H1 (cell line): ENCODE measurements around the gene FGF11. TPM values are rescaled to one million over a fixed set of nuclear protein-coding genes. Genes with fewer than 3 reads are reported as not detected.

Source experiments
- polyA plus RNA-seq, 7 experiments: library from polyadenylated mRNA; depleted of rRNA in 3 of 7; stranded (reverse) in 5 of 7; unstranded in 2 of 7; fragments of >200 nt in 5 of 7; fragments of 200-250 nt in 2 of 7; gene quantifications; 1 replicate in 5 of 7; 2 replicates in 1 of 7; 4 replicates in 1 of 7; pipeline versions ENCODE4 v1.2.1 to v1.2.3, GENCODE V29; 2011 to 2013; ENCODE audit warnings: missing spikeins in 2 of 7, mixed read lengths in 2 of 7
- total RNA-seq: library from RNA; stranded (reverse); fragmentation: NEBNext Ultra II Directional; extraction: Animal tissue kit (Norgen Biotek cat#: 25700); gene quantifications from 2 replicates; pipeline ENCODE4 v1.2.1, GENCODE V29; 2021

FGF11 gene
- total and polyA plus RNA-seq, 2 of the 8 experiments (the other 6 are each of a cell fraction or from before 2014, with no cell fraction given) = 11.8 to 26.1 TPM

Other genes with a start within 250 kb of the FGF11 start
Only the 30 nearest of the 40 such genes appear.
- gene CTDNEP1, start 187.8 kb upstream of the FGF11 start, total RNA-seq = 120 and 123 TPM in 2 replicates
- gene CTDNEP1, start 187.8 kb upstream of the FGF11 start, polyA plus RNA-seq (2011; rRNA removed) = 106 and 114 TPM in 2 replicates
- gene ELP5, start 187.3 kb upstream of the FGF11 start, total RNA-seq = 75.4 and 78.1 TPM in 2 replicates
- 107 and 117 TPM in 2 replicates for gene ELP5, start 187.3 kb upstream of the FGF11 start, polyA plus RNA-seq (2011; rRNA removed)
- gene CLDN7, start 177.0 kb upstream of the FGF11 start, total RNA-seq = 119 and 129 TPM in 2 replicates
- 118 and 196 TPM in 2 replicates for gene CLDN7, start 177.0 kb upstream of the FGF11 start, polyA plus RNA-seq (2011; rRNA removed)
- 5.7 and 6.4 TPM in 2 replicates for gene SLC2A4, start 157.8 kb upstream of the FGF11 start, total RNA-seq
- gene SLC2A4, start 157.8 kb upstream of the FGF11 start, polyA plus RNA-seq (2011; rRNA removed) = 6.9 and 10.6 TPM in 2 replicates
- 27.6 and 30.5 TPM in 2 replicates for gene YBX2, start 144.9 kb upstream of the FGF11 start, total RNA-seq
- gene YBX2, start 144.9 kb upstream of the FGF11 start, polyA plus RNA-seq (2011; rRNA removed) = 19.2 and 35.5 TPM in 2 replicates
- 1,158 and 1,172 TPM in 2 replicates for gene EIF5A, start 131.9 kb upstream of the FGF11 start, total RNA-seq
- 717 and 962 TPM in 2 replicates for gene EIF5A, start 131.9 kb upstream of the FGF11 start, polyA plus RNA-seq (2011; rRNA removed)
- gene GPS2, start 124.2 kb upstream of the FGF11 start, total RNA-seq = 67.0 and 74.8 TPM in 2 replicates
- 152 and 203 TPM in 2 replicates for gene GPS2, start 124.2 kb upstream of the FGF11 start, polyA plus RNA-seq (2011; rRNA removed)
- gene NEURL4, start 110.2 kb upstream of the FGF11 start, total RNA-seq = 46.8 and 55.4 TPM in 2 replicates
- 29.6 and 39.9 TPM in 2 replicates for gene NEURL4, start 110.2 kb upstream of the FGF11 start, polyA plus RNA-seq (2011; rRNA removed)
- gene ACAP1, start 103.0 kb upstream of the FGF11 start, total RNA-seq = 45.1 and 49.2 TPM in 2 replicates
- gene ACAP1, start 103.0 kb upstream of the FGF11 start, polyA plus RNA-seq (2011; rRNA removed) = 11.9 and 18.0 TPM in 2 replicates
- 8.7 and 9.2 TPM in 2 replicates for gene KCTD11, start 87.3 kb upstream of the FGF11 start, total RNA-seq
- gene KCTD11, start 87.3 kb upstream of the FGF11 start, polyA plus RNA-seq (2011; rRNA removed) = 8.6 and 11.7 TPM in 2 replicates
- 0.38 TPM in 1 of 2 replicates, not detected in the other for gene TMEM95, start 84.4 kb upstream of the FGF11 start, total RNA-seq
- not detected in 2 replicates for gene TMEM95, start 84.4 kb upstream of the FGF11 start, polyA plus RNA-seq (2011; rRNA removed)
- 7.6 and 8.7 TPM in 2 replicates for gene TNK1, start 58.4 kb upstream of the FGF11 start, total RNA-seq
- gene TNK1, start 58.4 kb upstream of the FGF11 start, polyA plus RNA-seq (2011; rRNA removed) = 9.5 and 13.4 TPM in 2 replicates
- 35.7 and 38.7 TPM in 2 replicates for gene PLSCR3, start 45.0 kb upstream of the FGF11 start, total RNA-seq
- 36.1 and 69.0 TPM in 2 replicates for gene PLSCR3, start 45.0 kb upstream of the FGF11 start, polyA plus RNA-seq (2011; rRNA removed)
- 97.0 and 104 TPM in 2 replicates for gene TMEM256, start 35.4 kb upstream of the FGF11 start, total RNA-seq
- 350 and 405 TPM in 2 replicates for gene TMEM256, start 35.4 kb upstream of the FGF11 start, polyA plus RNA-seq (2011; rRNA removed)
- 62.6 and 62.8 TPM in 2 replicates for gene NLGN2, start 31.7 kb upstream of the FGF11 start, total RNA-seq
- gene NLGN2, start 31.7 kb upstream of the FGF11 start, polyA plus RNA-seq (2011; rRNA removed) = 21.2 and 45.6 TPM in 2 replicates
- gene SPEM1, start 19.2 kb upstream of the FGF11 start, total RNA-seq = not detected in 2 replicates
- gene SPEM1, start 19.2 kb upstream of the FGF11 start, polyA plus RNA-seq (2011; rRNA removed) = 0.09 TPM in 1 of 2 replicates, not detected in the other
- not detected in 2 replicates for gene SPEM2, start 13.9 kb upstream of the FGF11 start, total RNA-seq
- 0.03 and 0.17 TPM in 2 replicates for gene SPEM2, start 13.9 kb upstream of the FGF11 start, polyA plus RNA-seq (2011; rRNA removed)
- not detected in 2 replicates for gene SPEM3, start 10.7 kb upstream of the FGF11 start, total RNA-seq
- gene SPEM3, start 10.7 kb upstream of the FGF11 start, polyA plus RNA-seq (2011; rRNA removed) = 0.02 TPM in 1 of 2 replicates, not detected in the other
- 11.2 and 12.2 TPM in 2 replicates for gene TMEM102, start 4.1 kb upstream of the FGF11 start, total RNA-seq
- 10.2 and 14.9 TPM in 2 replicates for gene TMEM102, start 4.1 kb upstream of the FGF11 start, polyA plus RNA-seq (2011; rRNA removed)
- 13.8 and 14.1 TPM in 2 replicates for gene CHRNB1, start 5.5 kb downstream of the FGF11 start, total RNA-seq
- gene CHRNB1, start 5.5 kb downstream of the FGF11 start, polyA plus RNA-seq (2011; rRNA removed) = 28.2 and 33.6 TPM in 2 replicates
- 10.1 and 11.2 TPM in 2 replicates for gene ZBTB4, start 40.1 kb downstream of the FGF11 start, total RNA-seq
- gene ZBTB4, start 40.1 kb downstream of the FGF11 start, polyA plus RNA-seq (2011; rRNA removed) = 5.9 and 8.1 TPM in 2 replicates
- gene SLC35G6, start 41.9 kb downstream of the FGF11 start, total RNA-seq = not detected in 2 replicates
- gene SLC35G6, start 41.9 kb downstream of the FGF11 start, polyA plus RNA-seq (2011; rRNA removed) = 0.05 TPM in 1 of 2 replicates, not detected in the other
- gene POLR2A, start 44.9 kb downstream of the FGF11 start, total RNA-seq = 150 and 157 TPM in 2 replicates
- gene POLR2A, start 44.9 kb downstream of the FGF11 start, polyA plus RNA-seq (2011; rRNA removed) = 26.8 and 62.7 TPM in 2 replicates
- gene TNFSF12, start 109.5 kb downstream of the FGF11 start, total RNA-seq = 5.5 and 7.2 TPM in 2 replicates
- 9.6 and 15.8 TPM in 2 replicates for gene TNFSF12, start 109.5 kb downstream of the FGF11 start, polyA plus RNA-seq (2011; rRNA removed)
- 2.1 and 2.3 TPM in 2 replicates for gene TNFSF13, start 119.2 kb downstream of the FGF11 start, total RNA-seq
- 2.6 and 3.1 TPM in 2 replicates for gene TNFSF13, start 119.2 kb downstream of the FGF11 start, polyA plus RNA-seq (2011; rRNA removed)
- 80.3 and 86.2 TPM in 2 replicates for gene SENP3, start 122.4 kb downstream of the FGF11 start, total RNA-seq
- 87.3 and 129 TPM in 2 replicates for gene SENP3, start 122.4 kb downstream of the FGF11 start, polyA plus RNA-seq (2011; rRNA removed)
- 0.31 TPM in 1 of 2 replicates, not detected in the other for gene CD68, start 140.1 kb downstream of the FGF11 start, total RNA-seq
- 0.18 and 0.35 TPM in 2 replicates for gene CD68, start 140.1 kb downstream of the FGF11 start, polyA plus RNA-seq (2011; rRNA removed)
- gene MPDU1, start 144.3 kb downstream of the FGF11 start, total RNA-seq = 63.2 and 66.9 TPM in 2 replicates
- 142 and 154 TPM in 2 replicates for gene MPDU1, start 144.3 kb downstream of the FGF11 start, polyA plus RNA-seq (2011; rRNA removed)
- gene SOX15, start 150.6 kb downstream of the FGF11 start, total RNA-seq = 14.3 and 15.2 TPM in 2 replicates
- 26.8 and 39.8 TPM in 2 replicates for gene SOX15, start 150.6 kb downstream of the FGF11 start, polyA plus RNA-seq (2011; rRNA removed)
- 26.2 and 26.8 TPM in 2 replicates for gene FXR2, start 175.4 kb downstream of the FGF11 start, total RNA-seq
- 44.0 and 63.3 TPM in 2 replicates for gene FXR2, start 175.4 kb downstream of the FGF11 start, polyA plus RNA-seq (2011; rRNA removed)